ENCODE data around the gene GAMT. TPM values are rescaled to one million over a fixed set of nuclear protein-coding genes. Genes with fewer than 3 reads are reported as not detected.

Gene GAMT
- total and polyA plus RNA-seq, 2 of the 13 experiments (the other 11 are each of a cell fraction or from before 2014, with no cell fraction given), result 115 to 124 TPM

GRCh38 chr19:1400281-1401137, 833 bp downstream of the GAMT start (continued):
- peak; percentile 63; the same call in 1 of the 2 replicates for TF ChIP-seq NFKB2 (CRISPR knock-in tag; IDR thresholded peaks at IDR 0.05; ENCODE audit: borderline replicate concordance)
- no peak for TF ChIP-seq HOXA7 (CRISPR knock-in tag; IDR thresholded peaks at IDR 0.05)
- no peak for TF ChIP-seq ZNF737 (CRISPR knock-in tag; IDR thresholded peaks at IDR 0.05; ENCODE audit: borderline replicate concordance)
- TF ChIP-seq ZNF280B (CRISPR knock-in tag; IDR thresholded peaks at IDR 0.05; ENCODE audit: borderline replicate concordance), result peak; percentile 24; the same call in 1 of the 2 replicates
- TF ChIP-seq CEBPB (IDR thresholded peaks at IDR 0.05; ENCODE audit: borderline replicate concordance, low read depth, low read length), result peak; percentile 40; the same call in 1 of the 2 replicates
- peak; percentile 67; the same call in 1 of the 2 replicates for TF ChIP-seq IRF2 (CRISPR knock-in tag; IDR thresholded peaks at IDR 0.05)
- TF ChIP-seq TARDBP (CRISPR knock-in tag; IDR thresholded peaks at IDR 0.05), result peak; percentile 63
- TF ChIP-seq ZNF784 (CRISPR knock-in tag; IDR thresholded peaks at IDR 0.05; ENCODE audit: borderline replicate concordance), result peak; percentile 86; the same call in 1 of the 2 replicates
- TF ChIP-seq ZNF431 (CRISPR knock-in tag; IDR thresholded peaks at IDR 0.05; ENCODE audit: borderline replicate concordance, low read depth), result 0 out of 2 replicates have a peak, but pooled peaks have one; percentile 36
- TF ChIP-seq NR2C2 (CRISPR knock-in tag; IDR thresholded peaks at IDR 0.05; ENCODE audit: borderline replicate concordance), result peak; percentile 59; the same call in 1 of the 2 replicates
- no peak; the same call in 1 of the 2 replicates for TF ChIP-seq ZNF256 (CRISPR knock-in tag; conservative IDR thresholded peaks at IDR 0.05)
- peak; percentile 47; the same call in 1 of the 2 replicates for TF ChIP-seq ZNF614 (CRISPR knock-in tag; IDR thresholded peaks at IDR 0.05; ENCODE audit: borderline replicate concordance)
- peak; percentile 54; the same call in 1 of the 2 replicates for TF ChIP-seq GMEB1 (CRISPR knock-in tag; IDR thresholded peaks at IDR 0.05; ENCODE audit: borderline replicate concordance)
- TF ChIP-seq NFKBIZ (CRISPR knock-in tag; IDR thresholded peaks at IDR 0.05), result peak; percentile 29; the same call in 1 of the 2 replicates
- TF ChIP-seq ZNF136 (CRISPR knock-in tag; IDR thresholded peaks at IDR 0.05; ENCODE audit: low read depth), result no peak
- TF ChIP-seq ATF7 (IDR thresholded peaks at IDR 0.05), result no peak
- TF ChIP-seq ATF7 (CRISPR knock-in tag; IDR thresholded peaks at IDR 0.05), result peak; percentile 37; the same call in 1 of the 2 replicates
- TF ChIP-seq ZSCAN31 (CRISPR knock-in tag; IDR thresholded peaks at IDR 0.05; ENCODE audit: low read depth), result peak; percentile 95
- peak; percentile 26 for TF ChIP-seq ZNF230 (CRISPR knock-in tag; IDR thresholded peaks at IDR 0.05)
- peak; percentile 27; the same call in 1 of the 2 replicates for TF ChIP-seq ZNF552 (CRISPR knock-in tag; IDR thresholded peaks at IDR 0.05; ENCODE audit: borderline replicate concordance)
- TF ChIP-seq ZNF280D (CRISPR knock-in tag; IDR thresholded peaks at IDR 0.05), result peak; percentile 56; the same call in 1 of the 2 replicates
- peak; percentile 58 to 69 for TF ChIP-seq POLR2A (IDR thresholded peaks at IDR 0.05; ENCODE audit: insufficient read depth in 1 of 2, low read depth in 2 of 2, low read length in 2 of 2)

Data from HepG2 (cell line).